A673 (cell line): Measurements from ENCODE around the gene MCTS1. TPM values are rescaled to one million over a fixed set of nuclear protein-coding genes. Genes with fewer than 3 reads are reported as not detected.

Experiments
- BruUV-seq: library from RNA; stranded (reverse); fragments of 400-500 nt; replicated peaks from 2 replicates; lab custom pipeline; 2021; lab: Mats Ljungman, UMichigan
- CTCF ChIA-PET: fragments of 300-600 bp; sonication (Branson Sonifier 250); formaldehyde crosslinking; loops from one replicate; lab custom pipeline; 2022; ENCODE audit warnings: antibody characterized with exemption; lab: Charles Lee
- POLR2A ChIA-PET: fragments of 300-600 bp; sonication (Branson Sonifier 250); formaldehyde crosslinking; loops from one replicate; lab custom pipeline; 2022; ENCODE audit warnings: antibody characterized with exemption; ENCODE audit not compliant: low non-redundant PET; lab: Charles Lee
- DNase-seq: peaks from one replicate; pipeline ENCODE4 v3.0.0-alpha.2; 2015; ENCODE audit warnings: low spot score
- H3K27ac ChIP-seq: fragments of 200-600 bp; sonication (generic); 2 replicates; pipeline ENCODE4 v1.5.1; 2016; ENCODE audit warnings: mixed run types, low read depth, mild to moderate bottlenecking, mixed read lengths, antibody characterized with exemption, low read length; ENCODE audit not compliant: poor library complexity, severe bottlenecking
- H3K27me3 ChIP-seq: fragments of 200-600 bp; sonication (generic); replicated peaks from 2 replicates; pipeline ENCODE4 v1.6.1; 2017; ENCODE audit warnings: mixed run types, low read depth, mild to moderate bottlenecking, mixed read lengths, antibody characterized with exemption, low read length; ENCODE audit not compliant: insufficient read depth, poor library complexity
- H3K36me3 ChIP-seq: fragments of 200-600 bp; sonication (generic); 2 replicates; pipeline ENCODE4 v1.6.1; 2016; ENCODE audit warnings: mixed run types, mild to moderate bottlenecking, mixed read lengths, antibody characterized with exemption, low read length; ENCODE audit not compliant: insufficient read depth, poor library complexity, severe bottlenecking
- H3K4me1 ChIP-seq: fragments of 200-600 bp; sonication (generic); 2 replicates; pipeline ENCODE4 v1.6.1; 2017; ENCODE audit warnings: mixed run types, mild to moderate bottlenecking, mixed read lengths, antibody characterized with exemption, low read length; ENCODE audit not compliant: insufficient read depth, poor library complexity, severe bottlenecking
- H3K4me3 ChIP-seq: fragments of 200-600 bp; sonication (generic); 2 replicates; pipeline ENCODE4 v1.5.1; 2016; ENCODE audit warnings: low read depth, mixed run types, mild to moderate bottlenecking, mixed read lengths, low read length; ENCODE audit not compliant: poor library complexity, severe bottlenecking
- H3K9me3 ChIP-seq: fragments of 200-600 bp; sonication (generic); 2 replicates; pipeline ENCODE4 v1.6.1; 2016; ENCODE audit warnings: mixed run types, low read depth, mild to moderate bottlenecking, mixed read lengths, antibody characterized with exemption, low read length; ENCODE audit not compliant: poor library complexity, severe bottlenecking
- CTCF ChIP-seq: fragments of 300-800, 200-600 bp; sonication (generic); conservative IDR thresholded peaks from 2 replicates; pipeline ENCODE4 v1.5.1; 2017; ENCODE audit warnings: low read depth, mild to moderate bottlenecking, antibody characterized with exemption, low read length, moderate library complexity, mixed read lengths
- EZH2 ChIP-seq: fragments of 200-600 bp; sonication (generic); IDR thresholded peaks from 2 replicates; pipeline ENCODE4 v1.6.1; 2017; ENCODE audit warnings: borderline replicate concordance, low read depth, mild to moderate bottlenecking, mixed read lengths, antibody characterized with exemption, low read length; ENCODE audit not compliant: poor library complexity, severe bottlenecking
- intact Hi-C: fragments of 100-400 bp; cut with micrococcal nuclease; formaldehyde crosslinking; loops from one replicate; pipeline ENCODE4 v1.10.0; 2022; ENCODE audit not compliant: unreplicated experiment
- total RNA-seq: library from RNA; stranded (reverse); gene quantifications from 2 replicates; pipeline ENCODE4 v1.2.3, GENCODE V29; 2021

The MCTS1 gene
- total RNA-seq, 1 experiment from 2014 or later: 62.3 TPM

- CTCF ChIA-PET: interaction anchor here (0.5 kb wide), 1 partner anchor 96 kb away, joined by 4 read pairs; no protein-coding TSS in a partner anchor
- TF ChIP-seq CTCF (no peak), EZH2 (no peak)
- BruUV-seq: no TSS peak
- no peaks in the 10 kb centered on the region for H3K4me1 ChIP-seq
- intact Hi-C loops: no loop called here
- H3K27ac ChIP-seq: no peak overlapping the region
- H3K27me3 ChIP-seq: no peaks in the 10 kb centered on the region
- H3K36me3 ChIP-seq: no peaks in the 10 kb centered on the region
- POLR2A ChIA-PET: no interaction called here
- no peaks in the 10 kb centered on the region for H3K9me3 ChIP-seq
- H3K4me3 ChIP-seq: no peak overlapping the region
- DNase-seq: no peak
These were observed 14.2 kb downstream of the MCTS1 start for GRCh38 chrX:120617996-120618630.

- Histone ChIP-seq H3K27ac (no peak overlapping the region), H3K27me3 (no peaks in the 10 kb centered on the region), H3K4me3 (no peak overlapping the region), H3K36me3 (no peaks in the 10 kb centered on the region), H3K4me1 (no peaks in the 10 kb centered on the region), H3K9me3 (no peaks in the 10 kb centered on the region)
- TF ChIP-seq EZH2 (no peak), CTCF (no peak)
- ChIA-PET POLR2A (no interaction called here), CTCF (no interaction called here)
- DNase-seq: no peak
- BruUV-seq: no TSS peak
- intact Hi-C loops: no loop called here
These were observed 21.5 kb downstream of the MCTS1 start for GRCh38 chrX:120625371-120625770.

GRCh38 chrX:120629667-120630537 lies 26.0 kb downstream of the MCTS1 start, which contains the start of gene C1GALT1C1:
C1GALT1C1 (minus strand) TSS chrX:120630054; CDS start chrX:120627166, 2,888 bp downstream.
- peak within 1 kb of the TSS; percentile 71 for H3K4me3 ChIP-seq
- no peaks in the 10 kb centered on the region for H3K36me3 ChIP-seq
- H3K27ac ChIP-seq: peak within 1 kb of the TSS; percentile 78
- TF ChIP-seq EZH2 (no peak), CTCF (no peak; the same call in 1 of the 2 replicates)
- H3K27me3 ChIP-seq: no peaks in the 10 kb centered on the region
- intact Hi-C loops: no loop called here
- TSS peak; percentile 90 for BruUV-seq
- H3K9me3 ChIP-seq: no peaks in the 10 kb centered on the region
- peak; percentile 92 for DNase-seq
- H3K4me1 ChIP-seq: no peaks in the 10 kb centered on the region
- ChIA-PET POLR2A (no interaction called here), CTCF (no interaction called here)
